T-helper 17 cell (primary cell): ENCODE results near the gene C1D. TPM values are rescaled to one million over a fixed set of nuclear protein-coding genes. Genes with fewer than 3 reads are reported as not detected.
"Not testable (repeated sequence)": the region's sequence is repeated elsewhere in the genome, so short reads cannot be mapped to it uniquely, and the experiment has no call there.

Experiments used
- ATAC-seq: fragments of 150-1000 bp; cut with Tn5 transposase; 2 replicates; pipeline ENCODE4 v1.10.0; 2021; ENCODE audit warnings: mild to moderate bottlenecking, moderate library complexity
- DNase-seq, 3 donors: peaks; one replicate each; pipeline versions ENCODE4 v3.0.0 to v3.0.0-alpha.2; 2020 to 2021
- H3K9me3 ChIP-seq: one replicate; pipeline ENCODE4 v1.7.0; 2013; ENCODE audit warnings: low read length, mild to moderate bottlenecking; ENCODE audit not compliant: control insufficient read depth, poor library complexity, severe bottlenecking
- H3K27ac Mint-ChIP-seq: one replicate; pipeline ENCODE4 v1.8.0; 2022; ENCODE audit warnings: mild to moderate bottlenecking, moderate library complexity, mixed read lengths
- H3K27me3 Mint-ChIP-seq: one replicate; pipeline ENCODE4 v1.8.0; 2022; ENCODE audit warnings: mixed read lengths
- H3K36me3 Mint-ChIP-seq: one replicate; pipeline ENCODE4 v1.8.0; 2022; ENCODE audit warnings: low read depth, mixed read lengths
- H3K4me1 Mint-ChIP-seq: one replicate; pipeline ENCODE4 v1.8.0; 2022; ENCODE audit warnings: mild to moderate bottlenecking, mixed read lengths
- H3K4me3 Mint-ChIP-seq: one replicate; pipeline ENCODE4 v1.8.0; 2022; ENCODE audit warnings: mild to moderate bottlenecking, moderate library complexity, mixed read lengths
- total RNA-seq, 4 donors: library from RNA in 2 of 4; stranded (reverse) in 2 of 4; gene quantifications; one replicate each; pipeline ENCODE4 v1.2.3 and lab custom pipeline; 2022 to 2026

The C1D gene
- total RNA-seq, 2 donors from 2014 or later = 14.1 to 17.0 TPM

GRCh38 chr2:68023904-68024303 lies 38.9 kb downstream of the C1D start:
- Mint-ChIP-seq H3K36me3 (peaks cover 2% of the 10 kb centered on the region), H3K4me1 (no peaks in the 10 kb centered on the region), H3K27me3 (peaks cover 47% of the 10 kb centered on the region), H3K27ac (no peak overlapping the region), H3K4me3 (no peak overlapping the region)
- H3K9me3 ChIP-seq = no peaks in the 10 kb centered on the region
- DNase-seq (no peak), ATAC-seq (no peak)

- Mint-ChIP-seq H3K4me1 (no peaks in the 10 kb centered on the region), H3K27ac (no peak overlapping the region)
- no peak for ATAC-seq
Measured at GRCh38 chr2:68018727-68019126, 44.1 kb downstream of the C1D start.

GRCh38 chr2:68009526-68009925 lies 53.3 kb downstream of the C1D start:
- ATAC-seq (no peak), DNase-seq (no peak)
- Mint-ChIP-seq H3K27me3 (peaks cover 17% of the 10 kb centered on the region), H3K4me1 (no peaks in the 10 kb centered on the region), H3K27ac (no peak overlapping the region), H3K36me3 (no peaks in the 10 kb centered on the region), H3K4me3 (no peak overlapping the region)
- H3K9me3 ChIP-seq = no peaks in the 10 kb centered on the region

More at GRCh38 chr2:68018727-68019126, 44.1 kb downstream of the C1D start:
- peaks cover 2% of the 10 kb centered on the region for H3K36me3 Mint-ChIP-seq
- H3K27me3 Mint-ChIP-seq = peaks cover 27% of the 10 kb centered on the region
- no peaks in the 10 kb centered on the region for H3K9me3 ChIP-seq
- H3K4me3 Mint-ChIP-seq = no peak overlapping the region
- no peak for DNase-seq

- Mint-ChIP-seq H3K27ac (no peak overlapping the region), H3K27me3 (peaks cover 21% of the 10 kb centered on the region), H3K4me3 (no peak overlapping the region), H3K36me3 (peaks cover 2% of the 10 kb centered on the region), H3K4me1 (no peaks in the 10 kb centered on the region)
- no peak for DNase-seq
- no peaks in the 10 kb centered on the region for H3K9me3 ChIP-seq
- ATAC-seq = no peak
Measured at GRCh38 chr2:68000170-68000825, 62.5 kb downstream of the C1D start.

GRCh38 chr2:67999332-67999731 lies 63.5 kb downstream of the C1D start:
- H3K9me3 ChIP-seq = no peaks in the 10 kb centered on the region
- Mint-ChIP-seq H3K27me3 (peaks cover 21% of the 10 kb centered on the region), H3K4me3 (no peak overlapping the region), H3K36me3 (peaks cover 2% of the 10 kb centered on the region), H3K27ac (no peak overlapping the region), H3K4me1 (no peaks in the 10 kb centered on the region)
- DNase-seq = no peak
- no peak for ATAC-seq

- no peaks in the 10 kb centered on the region for H3K9me3 ChIP-seq
- ATAC-seq (no peak), DNase-seq (no peak)
- Mint-ChIP-seq H3K4me3 (no peak overlapping the region), H3K36me3 (peaks cover 2% of the 10 kb centered on the region), H3K4me1 (no peaks in the 10 kb centered on the region), H3K27me3 (peaks cover 29% of the 10 kb centered on the region), H3K27ac (no peak overlapping the region)
Measured at GRCh38 chr2:67997903-67998302, 64.9 kb downstream of the C1D start.

GRCh38 chr2:67997528-67997900 lies 65.3 kb downstream of the C1D start:
- H3K4me1 Mint-ChIP-seq = no peaks in the 10 kb centered on the region
- H3K27ac Mint-ChIP-seq = no peak overlapping the region
- ATAC-seq (no peak), DNase-seq (no peak)
- H3K36me3 Mint-ChIP-seq = peaks cover 2% of the 10 kb centered on the region
- peaks cover 33% of the 10 kb centered on the region for H3K27me3 Mint-ChIP-seq
- H3K9me3 ChIP-seq = no peaks in the 10 kb centered on the region
- H3K4me3 Mint-ChIP-seq = no peak overlapping the region

- no peaks in the 10 kb centered on the region for H3K9me3 ChIP-seq
- no peak for ATAC-seq
- H3K27ac Mint-ChIP-seq = no peak overlapping the region
- no peak overlapping the region for H3K4me3 Mint-ChIP-seq
- H3K4me1 Mint-ChIP-seq = no peaks in the 10 kb centered on the region
- H3K36me3 Mint-ChIP-seq = peaks cover 2% of the 10 kb centered on the region
- peaks cover 36% of the 10 kb centered on the region for H3K27me3 Mint-ChIP-seq
- no peak for DNase-seq
Measured at GRCh38 chr2:67996772-67997527, 65.9 kb downstream of the C1D start.

GRCh38 chr2:67994716-67995115 lies 68.1 kb downstream of the C1D start:
- DNase-seq = no peak

GRCh38 chr2:67994069-67994468 lies 68.7 kb downstream of the C1D start:
- H3K36me3 Mint-ChIP-seq, H3K9me3 ChIP-seq, ATAC-seq, DNase-seq, H3K4me3 Mint-ChIP-seq, H3K27ac Mint-ChIP-seq, H3K4me1 Mint-ChIP-seq: not testable (repeated sequence)
- H3K27me3 Mint-ChIP-seq = peaks cover 47% of the 10 kb centered on the region

More at GRCh38 chr2:67994716-67995115, 68.1 kb downstream of the C1D start:
- Mint-ChIP-seq H3K27ac (no peak overlapping the region), H3K36me3 (peaks cover 2% of the 10 kb centered on the region), H3K27me3 (peaks cover 47% of the 10 kb centered on the region), H3K4me3 (no peak overlapping the region), H3K4me1 (no peaks in the 10 kb centered on the region)
- no peak for ATAC-seq
- no peaks in the 10 kb centered on the region for H3K9me3 ChIP-seq

- Mint-ChIP-seq H3K4me1 (no peaks in the 10 kb centered on the region), H3K36me3 (peaks cover 2% of the 10 kb centered on the region), H3K27ac (no peak overlapping the region), H3K27me3 (peaks cover 42% of the 10 kb centered on the region), H3K4me3 (no peak overlapping the region)
- ATAC-seq (no peak), DNase-seq (no peak)
- H3K9me3 ChIP-seq = no peaks in the 10 kb centered on the region
Measured at GRCh38 chr2:67993329-67993728, 69.5 kb downstream of the C1D start.

- Mint-ChIP-seq H3K36me3 (peaks cover 2% of the 10 kb centered on the region), H3K4me1 (no peaks in the 10 kb centered on the region), H3K27ac (no peak overlapping the region), H3K4me3 (no peak overlapping the region), H3K27me3 (peaks cover 30% of the 10 kb centered on the region)
- ATAC-seq (no peak), DNase-seq (no peak)
- no peaks in the 10 kb centered on the region for H3K9me3 ChIP-seq
Measured at GRCh38 chr2:67991456-67991855, 71.3 kb downstream of the C1D start.
